Sigmoid colon (tissue), 7 donors: ENCODE data around the gene GFPT1. TPM values are rescaled to one million over a fixed set of nuclear protein-coding genes. Genes with fewer than 3 reads are reported as not detected.

Experiments
- DNase-seq: peaks from one replicate; pipeline ENCODE4 v3.0.0-alpha.2; 2019
- H3K27ac ChIP-seq, 4 donors: fragments of 200-600 bp; sonication (generic); one replicate each; pipeline ENCODE4 v1.5.1; 2016 to 2019; ENCODE audit warnings: mild to moderate bottlenecking in 1 of 4
- H3K27me3 ChIP-seq, 3 donors: fragments of 200-600 bp; sonication (generic); one replicate each; pipeline ENCODE4 v1.5.1; 2019; ENCODE audit warnings: mild to moderate bottlenecking in 1 of 3
- H3K36me3 ChIP-seq, 4 donors: fragments of 200-600 bp; sonication (generic); one replicate each; pipeline ENCODE4 v1.5.1; 2016 to 2019
- H3K4me1 ChIP-seq, 4 donors: fragments of 200-600 bp; sonication (generic); one replicate each; pipeline ENCODE4 v1.5.1; 2017 to 2019
- H3K4me3 ChIP-seq, 4 donors: fragments of 200-600 bp; sonication (generic); one replicate each; pipeline ENCODE4 v1.5.1; 2017 to 2019; ENCODE audit warnings: mild to moderate bottlenecking in 2 of 4, moderate library complexity in 1 of 4
- H3K9me3 ChIP-seq, 4 donors: fragments of 200-600 bp in 3 of 4; sonication (generic) in 3 of 4; one replicate each; pipeline versions ENCODE4 v1.5.1 to v1.6.1; 2013 to 2019
- CTCF ChIP-seq, 4 experiments: fragments of 450-650 bp in 3 of 4; fragments of 200-600 bp in 1 of 4; IDR thresholded peaks; one replicate each; pipeline ENCODE4 v1.5.1; 2016 to 2019; ENCODE audit warnings: antibody characterized with exemption in 4 of 4, mild to moderate bottlenecking in 3 of 4, moderate library complexity in 2 of 4
- EP300 ChIP-seq, 4 donors: sonication (generic); formaldehyde crosslinking; IDR thresholded peaks; one replicate each; pipeline ENCODE4 v1.6.1; 2017; ENCODE audit warnings: antibody characterized with exemption in 4 of 4
- POLR2A ChIP-seq, 2 donors: fragments of 450-650 bp; IDR thresholded peaks; one replicate each; pipeline ENCODE4 v1.6.1; 2016; ENCODE audit warnings: antibody characterized with exemption in 2 of 2, mild to moderate bottlenecking in 2 of 2, moderate library complexity in 2 of 2
- POLR2AphosphoS5 ChIP-seq, 4 donors: sonication (generic); formaldehyde crosslinking; IDR thresholded peaks; one replicate each; pipeline ENCODE4 v1.6.1; 2017; ENCODE audit warnings: antibody characterized with exemption in 4 of 4
- WGBS, 2 donors: extraction: QIAGEN DNeasy Blood & Tissue Kit; methylation state at CpG; one replicate each; pipeline ENCODE4 v1.1.7; 2013; 5-methylcytosine and 5-hydroxymethylcytosine counted together
- intact Hi-C: fragments of 100-400 bp; cut with DNase I; formaldehyde crosslinking; loops from one replicate; pipeline ENCODE4 v1.15.1; 2023
- polyA plus RNA-seq, 3 donors: library from polyadenylated mRNA; stranded (reverse); fragments of 200-250 nt; gene quantifications; one replicate each; pipeline ENCODE4 v1.2.3, GENCODE V29; 2013
- small RNA-seq, 3 donors: library from RNA; depleted of rRNA; stranded (forward); fragments of <200 nt; gene quantifications; one replicate each; pipeline ENCODE3, GENCODE V24; 2016
- total RNA-seq, 4 donors: library from RNA; depleted of rRNA; stranded (reverse); fragments of >200 nt; gene quantifications; one replicate each; pipeline ENCODE4 v1.1.0, GENCODE V29; 2016
- donor health status: healthy with polysubstance abuse.
- donor health status: Bipolar disorder and iron deficiency.
- donor health status: healthy.

The GFPT1 gene
- total and polyA plus RNA-seq, 7 donors = 14.5 to 45.5 (median 24.4) TPM

- H3K27ac ChIP-seq = no peak overlapping the region
- H3K9me3 ChIP-seq = no peaks in the 10 kb centered on the region
- 92 to 97% methylated on average over 1 of the region's 1 CpG for WGBS, 2 donors
- no peak overlapping the region for H3K4me3 ChIP-seq
- H3K27me3 ChIP-seq = no peaks in the 10 kb centered on the region
- H3K4me1 ChIP-seq = peaks cover 0 to 5% (median 2%) of the 10 kb centered on the region in 4 donors
- DNase-seq = no peak
- no peaks in the 10 kb centered on the region for H3K36me3 ChIP-seq
- TF ChIP-seq EP300 (IDR thresholded peaks at IDR 0.05) = no peak
- no peak for TF ChIP-seq POLR2A (IDR thresholded peaks at IDR 0.05)
- no peak for TF ChIP-seq POLR2AphosphoS5 (IDR thresholded peaks at IDR 0.05)
- TF ChIP-seq CTCF (IDR thresholded peaks at IDR 0.05) = no peak
- intact Hi-C loops = no loop called here
Measured at GRCh38 chr2:69275490-69275889, 111.5 kb downstream of the GFPT1 start.

GRCh38 chr2:69272803-69273471 is 114.1 kb downstream of the GFPT1 start:
- intact Hi-C loops = no loop called here
- Histone ChIP-seq H3K27ac (no peak overlapping the region), H3K27me3 (no peaks in the 10 kb centered on the region), H3K4me1 (peaks cover 0 to 5% (median 0%) of the 10 kb centered on the region in 4 donors), H3K36me3 (no peaks in the 10 kb centered on the region), H3K4me3 (no peak overlapping the region), H3K9me3 (no peaks in the 10 kb centered on the region)
- 74 to 76% methylated on average over 9 of the region's 9 CpGs for WGBS, 2 donors
- no peak for TF ChIP-seq CTCF (IDR thresholded peaks at IDR 0.05)
- TF ChIP-seq EP300 (IDR thresholded peaks at IDR 0.05) = no peak
- no peak for TF ChIP-seq POLR2A (IDR thresholded peaks at IDR 0.05)
- no peak for TF ChIP-seq POLR2AphosphoS5 (IDR thresholded peaks at IDR 0.05)
- DNase-seq = no peak

- no peak overlapping the region for H3K27ac ChIP-seq
- no peaks in the 10 kb centered on the region for H3K9me3 ChIP-seq
- WGBS, 2 donors = 62 to 68% methylated on average over 3 of the region's 3 CpGs
- H3K4me1 ChIP-seq = peaks cover 0 to 5% (median 0%) of the 10 kb centered on the region in 4 donors
- H3K36me3 ChIP-seq = no peaks in the 10 kb centered on the region
- TF ChIP-seq POLR2A (IDR thresholded peaks at IDR 0.05) = no peak
- peak in 1 of 4 donors; percentile 14 for TF ChIP-seq POLR2AphosphoS5 (IDR thresholded peaks at IDR 0.05)
- no peak for DNase-seq
- H3K4me3 ChIP-seq = no peak overlapping the region
- no peaks in the 10 kb centered on the region for H3K27me3 ChIP-seq
- intact Hi-C loops = no loop called here
Measured at GRCh38 chr2:69271831-69272257, 115.2 kb downstream of the GFPT1 start.

Small RNA genes lying within 50 kb of the gene (small RNA-seq; reads per million reads assigned to genes)
- gene RF00019 = 0 reads per million in 3 donors

Other genes starting within 250 kb of the GFPT1 start
- gene NFU1, start 50.2 kb upstream of the GFPT1 start, total RNA-seq = 10 to 100 TPM; 43.2 to 91.4 (median 74.2) TPM
- 10 to 100 TPM; 51.5 to 61.3 (median 56.4) TPM for gene NFU1, start 50.2 kb upstream of the GFPT1 start, polyA plus RNA-seq